ENCODE measurements around the gene TTYH2.

GRCh38 chr17:74197801-74198200 lies 15.6 kb upstream of the TTYH2 start:
- TF ChIP-seq CTCF (IDR thresholded peaks at IDR 0.05), result no peak
- TF ChIP-seq POLR2A (IDR thresholded peaks at IDR 0.05), result no peak

All from right lobe of liver (tissue), 4 donors.